ENCODE data around the gene CEMIP. TPM values are rescaled to one million over a fixed set of nuclear protein-coding genes. Genes with fewer than 3 reads are reported as not detected.

The CEMIP gene
- total RNA-seq, 4 donors from 2014 or later: 0.11 to 2.0 (median 0.98) TPM

DNA sequence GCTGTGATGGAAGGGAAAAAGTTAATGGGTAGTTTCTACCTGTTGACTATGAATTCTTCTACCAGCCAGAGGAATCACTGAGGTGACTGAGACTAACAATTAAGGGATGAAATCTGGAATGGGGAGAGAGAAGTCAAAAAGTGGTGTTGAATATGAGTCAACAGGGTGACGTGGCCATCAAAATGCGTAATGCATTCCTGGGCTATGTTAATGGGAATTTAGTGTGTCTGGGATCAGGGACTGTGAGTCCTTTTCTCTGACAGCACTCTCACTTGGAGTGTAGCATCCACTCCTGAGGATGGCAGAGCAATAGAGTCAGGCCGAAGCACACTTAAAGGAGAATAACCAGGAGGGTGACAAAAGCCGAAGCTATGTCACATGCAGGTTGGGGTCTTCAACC lies 150.1 kb downstream of the CEMIP start:
- Histone ChIP-seq H3K36me3 (no peaks in the 10 kb centered on the region), H3K9me3 (no peaks in the 10 kb centered on the region), H3K27ac (no peak overlapping the region), H3K4me1 (peaks cover 0 to under 1% of the 10 kb centered on the region in 2 donors), H3K27me3 (no peaks in the 10 kb centered on the region), H3K4me3 (replicated peaks in 1 of 3) (no peak overlapping the region)
- no peak for TF ChIP-seq POLR2A (IDR thresholded peaks at IDR 0.05)
- no peak for TF ChIP-seq CTCF (IDR thresholded peaks at IDR 0.05)
- DNase-seq: no peak
- WGBS, 2 donors: 91 to 94% methylated on average over 4 of the region's 4 CpGs
- intact Hi-C loops (cut with DNase I): no loop called here

DNA sequence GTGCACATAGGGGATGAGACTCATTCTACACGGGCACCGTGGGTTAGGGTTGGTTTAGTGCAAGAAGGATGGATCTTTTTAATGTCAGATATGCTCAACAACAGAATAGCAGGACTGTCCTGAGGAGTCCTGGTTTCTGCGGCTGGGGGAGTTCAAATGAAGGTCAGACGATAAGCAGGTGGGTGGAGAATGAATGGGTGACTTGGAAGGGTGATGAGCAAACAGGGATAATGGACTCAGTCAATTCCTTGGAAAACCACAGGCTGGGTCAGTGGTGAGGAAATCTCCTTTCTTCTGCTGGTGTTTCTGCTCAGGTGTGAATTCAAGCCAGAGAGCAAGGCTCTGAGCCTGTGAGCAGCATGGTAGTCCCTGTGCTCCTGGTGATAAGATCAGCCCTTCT lies 150.5 kb downstream of the CEMIP start:
- intact Hi-C loops (cut with DNase I): no loop called here
- Histone ChIP-seq H3K4me3 (replicated peaks in 1 of 3) (no peak overlapping the region), H3K27ac (no peak overlapping the region), H3K4me1 (peaks cover 0 to 5% of the 10 kb centered on the region in 2 donors), H3K27me3 (no peaks in the 10 kb centered on the region), H3K9me3 (no peaks in the 10 kb centered on the region), H3K36me3 (no peaks in the 10 kb centered on the region)
- no peak for DNase-seq
- 93 to 94% methylated on average over 4 of the region's 4 CpGs for WGBS, 2 donors
- TF ChIP-seq CTCF (IDR thresholded peaks at IDR 0.05) (no peak), POLR2A (IDR thresholded peaks at IDR 0.05) (no peak)

DNA sequence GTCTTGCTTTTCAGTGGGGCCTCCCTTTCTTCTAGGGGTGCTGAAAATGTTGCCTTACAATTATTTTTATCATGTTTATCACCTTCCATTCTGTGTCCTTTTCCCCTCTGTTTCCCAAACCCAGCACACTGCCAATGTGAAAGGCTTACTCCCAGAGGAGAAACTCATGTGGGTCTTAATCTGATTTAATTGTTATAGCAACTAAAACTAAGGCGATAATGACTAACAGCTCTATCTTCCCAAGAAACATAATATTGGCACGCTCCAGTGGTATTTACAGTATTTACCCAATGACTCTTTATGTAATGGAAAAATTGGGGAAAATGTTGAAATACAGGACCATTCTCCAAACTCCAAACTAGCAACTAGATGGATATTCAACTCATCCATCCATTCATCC lies 152.0 kb downstream of the CEMIP start:
- Histone ChIP-seq H3K4me1 (peaks cover 0 to 9% of the 10 kb centered on the region in 2 donors), H3K27ac (no peak overlapping the region), H3K36me3 (no peaks in the 10 kb centered on the region), H3K9me3 (no peaks in the 10 kb centered on the region), H3K27me3 (no peaks in the 10 kb centered on the region), H3K4me3 (replicated peaks in 1 of 3) (no peak overlapping the region)
- WGBS, 2 donors: 87 to 94% methylated on average over 2 of the region's 2 CpGs
- no peak for TF ChIP-seq CTCF (IDR thresholded peaks at IDR 0.05)
- no peak for DNase-seq
- intact Hi-C loops (cut with DNase I): no loop called here

DNA sequence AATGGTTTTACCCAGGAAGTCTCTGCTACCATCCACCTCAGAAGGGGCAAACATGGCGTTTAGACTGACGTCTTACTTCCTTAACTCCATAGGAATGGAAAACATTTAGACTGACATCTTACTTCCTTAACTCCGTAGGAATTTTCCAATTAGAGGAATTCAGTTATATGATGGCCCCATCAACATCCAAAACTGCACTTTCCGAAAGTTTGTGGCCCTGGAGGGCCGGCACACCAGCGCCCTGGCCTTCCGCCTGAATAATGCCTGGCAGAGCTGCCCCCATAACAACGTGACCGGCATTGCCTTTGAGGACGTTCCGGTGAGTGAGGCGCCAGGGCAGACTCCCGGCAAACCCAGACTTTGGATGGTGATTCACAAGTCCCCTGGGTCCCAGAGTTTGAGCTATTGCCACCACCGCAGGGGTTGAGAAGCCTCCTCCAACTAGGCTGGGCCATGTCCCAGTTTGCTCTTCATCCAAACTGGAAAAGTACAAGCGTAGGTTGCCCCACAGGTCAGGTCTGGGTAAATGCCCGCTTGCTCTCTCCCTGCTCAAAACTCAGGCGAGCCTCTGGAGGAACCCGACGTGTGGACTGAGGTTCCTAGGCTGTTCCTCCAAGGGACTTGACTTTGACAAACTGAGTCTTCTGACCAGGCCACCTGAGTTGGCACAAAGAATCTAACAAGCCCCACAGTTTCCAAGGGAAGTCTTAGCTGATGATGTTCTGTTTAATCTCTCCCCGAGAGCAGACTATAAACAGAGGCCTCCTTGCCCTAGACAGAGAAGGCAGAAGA lies 152.7 kb downstream of the CEMIP start:
- Histone ChIP-seq H3K27me3 (no peaks in the 10 kb centered on the region), H3K4me3 (replicated peaks in 1 of 3) (no peak overlapping the region), H3K27ac (no peak overlapping the region), H3K9me3 (no peaks in the 10 kb centered on the region), H3K4me1 (peaks cover 0 to 9% of the 10 kb centered on the region in 2 donors), H3K36me3 (no peaks in the 10 kb centered on the region)
- TF ChIP-seq POLR2A (IDR thresholded peaks at IDR 0.05) (no peak), CTCF (IDR thresholded peaks at IDR 0.05) (no peak)
- intact Hi-C loops (cut with DNase I): no loop called here
- WGBS, 2 donors: 92 to 93% methylated on average over 18 to 20 of the region's 20 CpGs
- DNase-seq: no peak

DNA sequence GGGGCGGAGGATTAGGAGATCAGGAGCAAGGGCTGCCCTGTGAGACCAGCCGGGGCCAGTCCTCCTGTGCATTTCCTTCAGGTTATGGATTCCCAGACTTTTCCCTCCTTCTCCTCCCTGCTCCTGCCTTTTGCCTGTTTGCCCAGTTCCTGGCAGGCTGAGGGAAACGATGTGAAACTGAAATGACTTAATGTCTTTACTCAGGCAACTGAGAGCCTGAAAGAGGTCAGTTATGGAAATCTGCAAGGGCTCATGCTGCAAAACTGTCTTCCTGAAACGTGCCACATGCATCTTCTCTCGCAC lies 153.3 kb downstream of the CEMIP start:
- 65 to 71% methylated on average over 5 of the region's 5 CpGs for WGBS, 2 donors
- no peak overlapping the region for H3K4me3 ChIP-seq (replicated peaks in 1 of 3)
- H3K27ac ChIP-seq: no peak overlapping the region
- H3K9me3 ChIP-seq: no peaks in the 10 kb centered on the region
- H3K4me1 ChIP-seq: peaks cover 0 to 9% of the 10 kb centered on the region in 2 donors
- H3K36me3 ChIP-seq: no peaks in the 10 kb centered on the region
- intact Hi-C loops (cut with DNase I): no loop called here
- no peaks in the 10 kb centered on the region for H3K27me3 ChIP-seq
- DNase-seq: no peak
- TF ChIP-seq POLR2A (IDR thresholded peaks at IDR 0.05) (no peak), CTCF (IDR thresholded peaks at IDR 0.05) (no peak)
